ENCODE data around the gene KIF26B.

Gene KIF26B

DNA sequence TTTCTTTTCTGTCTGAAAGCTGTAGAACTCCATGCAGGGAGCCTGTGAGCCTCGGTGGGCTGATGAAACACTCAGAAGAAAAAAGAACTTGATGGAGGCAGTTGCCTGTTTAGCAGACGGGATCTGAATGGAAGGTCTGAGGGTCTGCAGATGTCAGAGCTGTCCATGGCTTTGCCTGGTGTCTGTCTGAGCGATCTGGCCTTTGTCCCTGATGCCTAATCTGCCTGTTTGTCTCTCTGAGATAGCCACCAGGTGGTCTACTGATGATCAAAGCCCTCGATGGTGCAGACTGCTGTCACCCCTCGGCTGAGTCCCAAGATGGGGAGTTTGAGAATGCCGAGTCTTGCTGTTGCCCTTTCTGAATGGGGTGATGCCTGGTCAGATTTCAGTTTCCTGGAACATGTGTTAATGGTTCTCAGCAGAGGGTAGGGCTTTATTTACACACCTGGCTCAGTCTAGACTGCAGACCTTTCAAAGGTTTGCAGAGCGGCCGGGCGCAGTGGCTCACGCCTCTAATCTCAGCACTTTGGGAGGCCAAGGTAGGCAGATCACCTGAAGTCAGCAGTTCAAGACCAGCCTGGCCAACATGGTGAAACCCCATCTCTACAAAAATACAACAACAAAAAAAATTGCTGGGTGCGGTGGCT lies 90.4 kb downstream of the KIF26B start:
- no peak for DNase-seq

- DNase-seq, result no peak
Measured at GRCh38 chr1:245246433-245246832, 91.6 kb downstream of the KIF26B start.

GRCh38 chr1:245247356-245247755 lies 92.6 kb downstream of the KIF26B start:
- DNase-seq, result no peak

GRCh38 chr1:245247801-245248200 lies 93.0 kb downstream of the KIF26B start:
- DNase-seq, result no peak

GRCh38 chr1:245248231-245248731 lies 93.5 kb downstream of the KIF26B start:
- no peak for DNase-seq

GRCh38 chr1:245255783-245256182 lies 101.0 kb downstream of the KIF26B start:
- DNase-seq, result no peak

DNA sequence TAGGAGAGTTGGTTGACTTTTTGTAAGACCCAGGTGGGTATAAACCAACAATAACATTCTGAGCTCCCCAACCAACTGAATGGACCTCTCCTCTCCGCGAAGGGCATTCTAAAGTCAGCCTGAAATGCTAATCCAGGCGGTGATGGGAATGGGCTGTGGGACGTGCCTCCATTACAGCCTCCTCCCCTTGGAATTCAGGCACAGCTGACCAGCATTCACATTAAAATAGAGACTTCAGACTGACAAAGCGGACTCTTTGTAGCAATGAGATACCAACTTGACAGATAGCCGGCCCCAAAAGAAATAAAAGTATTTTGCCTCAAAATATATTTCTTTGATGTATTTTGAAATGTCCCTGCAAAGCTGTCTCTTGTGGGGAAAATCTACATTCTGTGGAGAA lies 101.7 kb downstream of the KIF26B start:
- DNase-seq, result no peak

- DNase-seq, result no peak
Measured at GRCh38 chr1:245258271-245258920, 103.6 kb downstream of the KIF26B start.

- DNase-seq, result no peak
Measured at GRCh38 chr1:245260110-245260882, 105.5 kb downstream of the KIF26B start.

DNA sequence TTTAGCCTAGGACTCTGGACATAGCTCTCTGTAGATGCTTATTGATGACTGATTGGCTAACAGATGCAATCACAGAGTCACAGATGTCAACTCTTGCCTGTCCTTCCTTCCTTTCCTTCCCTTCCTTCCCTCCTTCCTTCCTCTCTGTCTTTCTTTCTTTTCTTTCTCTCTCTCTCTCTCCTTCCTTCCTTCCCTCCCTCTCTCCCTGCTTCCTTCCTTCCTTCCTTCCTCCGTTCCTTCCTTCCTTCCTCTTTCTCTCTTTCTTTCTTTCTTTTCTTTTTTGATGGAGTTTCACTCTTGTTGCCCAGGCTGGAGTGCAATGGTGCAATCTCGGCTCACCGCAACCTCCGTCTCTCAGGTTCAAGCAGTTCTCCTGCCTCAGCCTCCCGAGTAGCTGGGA lies 106.1 kb downstream of the KIF26B start:
- no peak for DNase-seq

DNA sequence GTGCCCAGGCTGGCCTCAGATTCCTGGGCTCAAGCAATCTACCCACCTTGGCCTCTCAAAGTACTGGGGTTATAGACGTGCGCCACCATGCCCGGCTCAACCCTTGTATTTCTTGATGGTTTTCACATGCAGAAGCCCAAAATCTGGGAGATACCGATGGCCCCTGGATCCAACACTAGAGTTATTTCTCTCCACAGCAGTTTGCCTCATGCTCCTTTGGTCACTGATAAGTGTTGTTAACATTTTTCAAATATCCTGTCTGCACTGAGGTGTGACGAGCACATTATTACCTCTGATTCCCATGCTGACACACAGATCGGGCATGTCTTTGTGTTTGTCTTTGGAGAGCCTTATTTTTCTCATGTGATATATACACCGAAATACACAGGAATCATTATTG lies 107.0 kb downstream of the KIF26B start:
- DNase-seq, result no peak

DNA sequence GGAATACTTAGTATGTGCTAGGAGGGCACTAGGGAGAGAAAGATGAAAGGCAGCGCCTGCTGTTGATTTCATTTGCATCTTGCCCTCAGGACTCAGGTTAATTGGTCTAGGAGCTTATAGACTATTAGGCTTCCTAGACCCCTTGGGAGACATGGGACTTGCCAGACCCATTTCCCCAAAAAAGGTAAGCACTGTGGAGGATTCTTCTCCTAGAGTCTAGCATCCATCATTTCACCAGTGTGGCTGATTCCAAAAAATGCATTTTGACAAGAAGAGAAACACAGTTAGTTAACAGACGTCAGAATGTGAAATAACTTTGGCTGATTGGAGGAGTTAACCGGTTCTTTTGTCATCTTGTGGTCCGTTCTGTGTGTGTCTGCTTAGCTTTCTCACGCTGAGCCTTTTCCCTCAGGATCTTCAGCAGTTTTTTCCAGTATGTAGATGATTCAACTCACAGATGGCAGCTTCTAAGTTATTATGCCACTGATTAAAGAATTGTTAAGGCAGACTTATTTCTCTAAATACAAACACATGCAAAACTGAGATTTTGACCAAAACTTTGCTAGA lies 108.8 kb downstream of the KIF26B start:
- DNase-seq, result no peak

GRCh38 chr1:245264226-245264625 lies 109.4 kb downstream of the KIF26B start:
- no peak for DNase-seq

DNA sequence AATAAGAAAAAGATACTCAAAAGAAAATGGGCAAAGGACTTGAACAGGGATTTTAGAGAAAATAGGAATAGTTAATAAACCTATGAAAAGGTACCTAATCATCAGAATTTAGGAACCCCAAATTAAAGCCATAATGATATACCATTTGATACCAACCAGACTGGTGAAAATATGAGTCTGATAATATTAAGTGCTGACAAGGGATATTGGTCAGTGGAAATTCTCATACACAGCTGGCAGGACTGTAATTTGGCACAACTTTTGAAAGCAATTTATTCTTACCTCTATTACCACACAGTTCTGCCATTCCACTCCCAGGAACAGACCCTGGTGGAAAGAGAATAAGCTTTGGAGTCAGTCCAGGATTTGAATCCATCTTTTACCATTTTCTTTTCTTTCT lies 111.3 kb downstream of the KIF26B start:
- no peak for DNase-seq

GRCh38 chr1:245270063-245270462 lies 115.3 kb downstream of the KIF26B start:
- no peak for DNase-seq

- DNase-seq, result no peak
Measured at GRCh38 chr1:245270972-245271371, 116.2 kb downstream of the KIF26B start.

- no peak for DNase-seq
Measured at GRCh38 chr1:245272676-245273075, 117.9 kb downstream of the KIF26B start.

DNA sequence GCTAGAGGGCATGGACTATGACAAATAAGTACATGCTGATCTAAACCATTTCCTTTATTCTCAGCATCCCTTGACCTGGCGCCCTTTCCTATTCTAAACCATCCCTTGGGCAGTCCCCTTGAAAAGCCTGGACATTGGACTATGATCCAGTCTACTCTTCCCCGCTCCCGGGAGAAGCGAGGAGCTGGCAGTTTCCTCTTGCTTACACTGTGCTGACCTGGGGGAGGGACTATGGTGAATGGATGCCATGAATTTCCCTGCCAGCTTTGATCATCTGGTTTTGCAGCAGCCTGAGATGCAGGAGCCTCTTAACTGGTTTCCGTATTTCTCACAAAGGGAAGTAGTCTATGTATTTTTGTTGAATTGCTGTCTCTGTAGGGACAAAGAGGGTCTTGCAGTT lies 121.7 kb downstream of the KIF26B start:
- no peak for DNase-seq

GRCh38 chr1:245277276-245277675 lies 122.5 kb downstream of the KIF26B start:
- no peak for DNase-seq

- DNase-seq, result no peak
Measured at GRCh38 chr1:245278846-245279245, 124.1 kb downstream of the KIF26B start.

DNA sequence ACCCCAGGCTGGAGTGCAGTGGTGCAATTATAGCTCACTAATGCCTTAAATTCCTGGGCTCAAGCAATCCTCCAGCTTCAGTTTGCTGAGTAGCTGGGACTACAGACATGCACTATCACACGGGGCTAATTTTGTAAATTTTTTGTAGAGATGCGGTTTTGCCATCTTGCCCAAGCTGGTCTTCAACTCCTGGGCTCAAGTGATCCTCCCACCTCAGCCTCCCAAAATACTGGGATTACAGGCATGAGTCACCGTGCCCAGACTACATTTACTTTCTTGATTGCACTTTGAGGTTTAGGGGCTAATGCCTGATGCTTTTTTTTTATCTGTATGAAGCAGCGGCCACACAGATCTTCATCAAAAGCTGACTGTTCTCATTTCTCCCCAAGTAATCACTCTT lies 124.6 kb downstream of the KIF26B start:
- DNase-seq, result no peak

DNA sequence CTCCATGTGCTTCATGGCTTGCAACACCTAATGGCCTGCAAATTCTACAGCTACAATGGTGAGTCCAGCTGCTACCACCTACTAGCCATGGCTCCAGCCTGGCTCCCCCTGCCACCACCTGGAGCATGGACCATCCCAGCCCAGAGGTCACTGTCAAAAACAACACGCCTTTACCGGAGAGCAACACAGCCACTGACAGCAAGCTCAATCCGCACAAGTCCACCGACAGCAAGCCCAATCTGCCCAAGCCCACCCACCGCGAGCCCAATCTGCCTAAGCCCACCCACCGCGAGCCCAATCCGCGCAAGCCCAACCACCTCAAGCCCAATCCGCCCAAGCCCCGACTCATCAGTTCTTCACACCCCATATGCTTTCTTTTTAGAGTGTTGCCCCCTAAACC lies 128.2 kb downstream of the KIF26B start:
- DNase-seq, result no peak

GRCh38 chr1:245285168-245285567 lies 130.4 kb downstream of the KIF26B start:
- DNase-seq, result no peak

GRCh38 chr1:245288796-245289195 lies 134.0 kb downstream of the KIF26B start:
- no peak for DNase-seq

Measured in activated naive CD4-positive, alpha-beta T cell (primary cell).